Measurements from ENCODE around the gene OST4.
"Not testable (repeated sequence)": the region's sequence is repeated elsewhere in the genome, so short reads cannot be mapped to it uniquely, and the experiment has no call there.

Gene OST4

DNA sequence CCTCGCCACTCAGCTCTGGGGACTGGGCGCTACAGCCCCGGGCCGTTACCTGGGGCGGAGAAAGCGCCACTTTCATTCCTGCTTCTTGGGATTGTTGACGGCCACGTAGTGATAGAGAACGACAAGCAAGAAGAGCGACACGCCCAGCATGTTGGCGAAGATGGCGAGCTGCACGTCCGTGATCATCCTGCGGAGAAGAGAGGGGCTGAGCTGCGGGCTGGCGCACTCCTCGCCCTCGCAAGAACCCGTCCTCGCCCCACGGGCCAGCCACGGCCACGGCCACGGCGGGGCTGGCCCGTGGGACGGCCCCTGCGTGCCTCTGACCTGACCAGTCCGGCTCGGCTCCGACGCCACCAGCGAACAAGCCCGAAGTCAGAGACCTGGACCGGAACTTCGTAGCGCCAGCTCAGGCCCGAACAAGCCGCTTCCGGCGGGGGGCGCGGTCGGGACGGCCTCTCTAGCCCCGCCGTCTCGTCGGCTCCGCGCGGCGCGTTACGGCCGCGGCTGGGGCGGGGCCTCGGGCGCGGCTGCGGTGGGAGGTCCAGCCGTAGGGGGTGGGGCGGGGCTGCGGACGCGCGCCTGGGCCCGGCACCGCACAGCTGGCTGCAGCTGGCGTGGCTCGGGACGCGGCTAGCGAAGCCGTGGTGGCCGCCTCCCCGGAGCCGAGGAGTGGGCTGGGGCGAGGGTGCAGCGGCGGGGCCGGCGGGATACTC, at the start of gene OST4:
Gene OST4 (minus strand): TSS at position 378 of the 713 bp plus-strand sequence.
- DNase-seq: peak; percentile 69

DNA sequence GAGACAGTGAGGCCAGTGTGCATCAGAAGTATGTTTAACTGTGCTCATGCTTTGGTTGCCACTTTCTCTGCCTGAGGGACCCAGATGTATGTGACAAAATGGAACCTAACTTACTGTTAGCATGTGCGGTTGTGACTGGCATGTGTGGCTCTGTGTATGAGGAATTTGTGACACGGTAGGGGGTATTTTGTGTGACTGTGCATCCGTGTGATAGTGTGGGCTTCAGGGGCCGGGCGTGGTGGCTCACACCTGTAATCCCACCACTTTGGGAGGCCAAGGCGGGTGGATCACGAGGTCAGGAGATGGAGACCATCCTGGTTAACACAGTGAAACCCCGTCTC, 47.8 kb upstream of the OST4 start:
- DNase-seq: not testable (repeated sequence)

DNA sequence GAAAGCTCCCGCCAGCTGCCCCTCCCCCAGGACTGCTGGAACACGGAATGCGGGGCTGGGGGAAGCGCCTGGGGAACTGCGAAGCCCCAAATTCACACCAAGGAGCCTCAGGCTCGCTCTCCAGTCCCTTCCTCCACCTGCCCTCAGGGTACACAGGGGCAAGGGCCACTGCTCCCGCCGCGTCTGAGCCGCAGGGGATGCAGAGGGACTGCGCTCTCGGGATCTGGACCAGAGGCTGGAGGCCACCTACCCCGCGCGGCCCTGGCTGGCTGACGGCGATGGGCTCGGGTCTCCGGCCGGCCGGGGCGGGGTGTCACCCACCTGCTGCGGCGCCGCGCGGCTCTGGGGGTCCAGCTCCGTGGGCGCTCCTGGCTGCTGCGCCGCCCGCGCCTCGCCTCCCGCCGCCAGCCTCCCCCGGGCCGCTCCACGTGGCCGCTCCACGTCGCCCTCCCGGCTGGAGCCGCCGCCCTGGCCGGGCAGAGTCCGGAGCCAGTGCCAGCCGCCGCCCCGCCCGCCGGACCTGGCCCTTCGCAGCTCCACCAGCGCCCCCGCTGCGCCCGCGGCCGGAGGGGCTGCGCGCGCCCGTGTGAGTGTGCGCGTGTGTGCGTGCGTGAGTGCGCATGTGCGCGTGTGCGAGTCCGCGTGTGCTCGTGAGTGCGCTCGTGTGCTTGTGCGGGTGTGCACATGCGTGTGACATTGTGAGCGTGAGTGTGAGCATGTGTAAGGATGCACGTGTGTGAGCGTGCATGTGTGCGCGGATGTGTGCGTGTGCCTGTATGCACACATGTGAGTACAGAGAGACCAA, 47.3 kb upstream of the OST4 start, which contains the start of gene CGREF1:
Gene CGREF1 (minus strand): TSS at position 604 of the 805 bp plus-strand sequence. CDS start 14,762 bp downstream, outside the sequence.
- DNase-seq: no peak

GRCh38 chr2:27117995-27118524, 46.6 kb upstream of the OST4 start:
- DNase-seq: no peak

DNA sequence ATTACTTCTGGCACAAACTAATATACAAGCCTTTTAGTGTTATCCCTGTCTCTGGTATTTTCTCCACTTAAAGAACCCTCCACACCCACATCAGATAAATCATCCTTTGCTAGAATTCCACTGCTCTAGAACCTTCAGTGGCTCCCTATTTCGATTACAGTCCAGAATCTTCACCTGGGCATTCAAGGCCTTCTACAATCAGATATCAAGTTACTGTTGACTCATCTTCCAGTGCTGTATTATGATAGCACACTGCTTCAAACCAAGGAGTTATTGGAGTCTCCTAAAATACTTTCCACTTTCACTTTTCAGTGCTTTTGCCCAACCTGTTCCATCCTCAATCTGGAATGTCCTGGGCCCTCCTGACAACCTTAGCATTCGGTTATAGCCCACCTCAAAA, 44.1 kb upstream of the OST4 start:
- no peak for DNase-seq

DNA sequence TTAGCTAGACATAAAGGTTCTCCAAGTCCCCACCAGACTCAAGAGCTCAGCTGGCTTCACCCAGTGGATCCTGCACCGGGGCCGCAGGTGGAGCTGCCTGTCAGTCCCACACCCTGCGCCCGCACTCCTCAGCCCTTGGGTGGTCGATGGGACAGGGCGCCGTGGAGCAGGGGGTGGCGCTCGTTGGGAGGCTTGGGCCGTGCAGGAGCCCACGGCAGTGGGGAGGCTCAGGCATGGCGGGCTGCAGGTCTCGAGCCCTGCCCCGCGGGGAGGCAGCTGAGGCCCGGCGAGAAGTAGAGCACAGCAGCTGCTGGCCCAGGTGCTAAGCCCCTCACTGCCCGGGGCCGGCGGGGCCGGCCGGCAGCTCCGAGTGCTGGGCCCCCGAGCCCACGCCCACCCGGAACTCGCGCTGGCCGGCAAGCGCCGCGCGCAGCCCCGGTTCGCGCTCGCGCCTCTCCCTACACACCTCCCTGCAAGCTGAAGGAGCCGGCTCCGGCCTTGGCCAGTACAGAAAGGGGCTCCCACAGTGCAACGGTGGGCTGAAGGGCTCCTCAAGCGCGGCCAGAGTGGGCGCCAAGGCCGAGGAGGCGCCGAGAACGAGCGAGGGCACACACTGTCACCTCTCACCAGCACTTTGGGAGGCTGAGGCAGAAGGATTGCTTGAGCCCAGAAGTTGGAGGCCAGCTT, 40.1 kb upstream of the OST4 start:
- DNase-seq: not testable (repeated sequence)

- DNase-seq: not testable (repeated sequence)
Measured at GRCh38 chr2:27110603-27111352, 39.3 kb upstream of the OST4 start.

GRCh38 chr2:27109083-27109482, 37.6 kb upstream of the OST4 start:
- no peak for DNase-seq

GRCh38 chr2:27108221-27108620, 36.8 kb upstream of the OST4 start:
- DNase-seq: no peak

- no peak for DNase-seq
Measured at GRCh38 chr2:27105981-27106380, 34.5 kb upstream of the OST4 start.

DNA sequence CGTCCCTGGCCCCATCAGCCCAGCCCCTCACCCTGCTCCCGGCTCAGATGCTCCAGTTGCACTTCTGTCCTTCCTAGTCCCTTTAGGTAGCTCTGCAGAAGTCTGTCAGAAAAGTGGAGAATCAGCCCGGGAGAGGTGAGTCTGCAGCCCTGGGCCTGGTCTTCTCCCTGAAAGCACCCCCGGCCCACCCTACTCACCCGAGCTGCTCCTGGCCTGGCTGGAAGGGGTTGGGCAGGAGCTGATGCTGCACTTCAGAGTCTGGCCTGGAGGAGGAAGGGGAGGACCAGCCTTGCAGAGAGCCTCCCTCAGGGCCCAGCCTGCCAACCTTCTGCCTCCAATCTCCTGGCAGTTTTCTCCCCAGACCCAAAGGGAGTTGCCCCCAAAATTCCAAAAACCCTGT, 30.9 kb upstream of the OST4 start:
- no peak for DNase-seq

GRCh38 chr2:27100036-27100435, 28.6 kb upstream of the OST4 start:
- DNase-seq: no peak

DNA sequence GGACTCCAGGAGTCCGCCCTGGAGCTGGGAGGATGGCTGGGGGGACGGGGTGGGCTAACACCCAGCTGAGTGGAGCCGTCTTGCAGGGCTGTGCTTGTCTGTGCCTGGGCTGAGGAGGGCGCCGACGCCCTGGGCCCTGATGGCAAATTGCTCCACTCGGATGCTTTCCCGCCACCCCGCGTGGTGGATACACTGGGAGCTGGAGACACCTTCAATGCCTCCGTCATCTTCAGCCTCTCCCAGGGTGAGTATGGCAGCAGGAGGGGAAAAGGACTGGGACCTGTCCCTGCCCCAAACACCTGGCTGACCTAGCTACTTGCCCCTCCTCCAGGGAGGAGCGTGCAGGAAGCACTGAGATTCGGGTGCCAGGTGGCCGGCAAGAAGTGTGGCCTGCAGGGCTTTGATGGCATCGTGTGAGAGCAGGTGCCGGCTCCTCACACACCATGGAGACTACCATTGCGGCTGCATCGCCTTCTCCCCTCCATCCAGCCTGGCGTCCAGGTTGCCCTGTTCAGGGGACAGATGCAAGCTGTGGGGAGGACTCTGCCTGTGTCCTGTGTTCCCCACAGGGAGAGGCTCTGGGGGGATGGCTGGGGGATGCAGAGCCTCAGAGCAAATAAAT, 28.0 kb upstream of the OST4 start:
- DNase-seq: no peak

GRCh38 chr2:27097341-27097740, 25.9 kb upstream of the OST4 start:
- no peak for DNase-seq

GRCh38 chr2:27096748-27097297, 25.4 kb upstream of the OST4 start:
- DNase-seq: no peak

GRCh38 chr2:27095745-27096651, 24.5 kb upstream of the OST4 start:
- peak; percentile 12 for DNase-seq

DNA sequence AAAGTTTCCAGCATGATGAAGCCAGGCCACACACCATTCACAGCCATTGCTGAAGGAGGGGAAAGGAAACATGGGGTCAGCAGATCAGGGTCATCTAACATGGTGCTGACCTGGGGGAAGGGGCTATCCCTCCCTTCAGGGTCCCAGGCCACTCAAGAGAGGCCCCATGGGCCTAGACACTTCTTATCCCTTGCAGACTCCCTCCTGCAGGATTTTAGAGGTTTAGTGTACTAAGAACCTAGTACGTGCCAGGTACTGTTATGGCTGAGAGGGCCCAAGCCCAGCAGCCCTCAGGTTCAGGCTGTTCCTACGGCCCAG, 23.9 kb upstream of the OST4 start:
- no peak for DNase-seq

GRCh38 chr2:27094353-27094984, 23.0 kb upstream of the OST4 start:
- DNase-seq: no peak

DNA sequence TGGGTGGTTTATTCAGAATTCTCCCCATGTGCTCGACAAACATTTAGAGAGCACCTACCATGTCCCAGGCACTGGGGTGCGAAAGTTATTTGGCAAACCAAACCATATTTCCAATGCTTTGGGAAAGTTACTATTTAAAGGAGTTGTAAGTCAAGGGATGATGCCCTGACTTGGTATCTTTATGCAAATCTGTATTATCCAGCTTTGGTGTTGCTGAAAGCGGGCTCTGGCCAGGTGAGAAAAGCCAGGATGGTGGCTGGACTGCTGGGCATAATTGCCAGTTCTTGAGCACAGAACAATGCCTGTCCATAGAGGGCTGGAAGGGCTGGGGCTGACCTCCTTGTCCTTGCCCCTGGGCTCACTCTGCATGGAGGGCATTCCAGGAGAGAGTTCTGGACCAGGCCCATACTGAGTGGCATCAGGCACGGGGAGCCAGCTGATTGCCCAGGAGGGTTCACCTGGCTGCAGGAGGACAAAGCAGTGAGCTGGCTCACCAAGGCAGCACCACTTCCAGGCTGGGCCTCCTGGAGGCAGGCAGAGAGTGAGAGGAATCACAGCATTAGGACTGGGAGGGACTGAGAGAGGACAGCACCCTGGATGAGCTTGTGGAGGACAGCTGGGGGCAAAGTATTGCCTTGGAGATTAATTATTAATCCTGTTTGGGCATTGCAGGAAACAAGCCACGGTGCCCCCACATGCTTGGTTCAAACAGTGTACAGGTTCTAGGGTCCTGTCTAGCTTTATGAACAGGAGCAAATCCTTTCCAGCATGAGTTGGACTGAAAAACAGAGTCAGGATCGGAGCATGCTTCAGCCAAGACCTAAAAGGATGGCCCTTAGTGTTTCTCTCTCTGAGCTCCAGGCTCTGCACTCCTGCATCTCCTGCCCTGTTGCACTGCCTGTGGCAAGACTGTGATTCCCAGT, 22.2 kb upstream of the OST4 start:
- DNase-seq: no peak

Measured in DMS153 (cell line).